ENCODE data around the gene COMTD1.
A peak's percentile ranks its signal among the peaks of the same experiment; 100 is the strongest.

Gene COMTD1

DNA sequence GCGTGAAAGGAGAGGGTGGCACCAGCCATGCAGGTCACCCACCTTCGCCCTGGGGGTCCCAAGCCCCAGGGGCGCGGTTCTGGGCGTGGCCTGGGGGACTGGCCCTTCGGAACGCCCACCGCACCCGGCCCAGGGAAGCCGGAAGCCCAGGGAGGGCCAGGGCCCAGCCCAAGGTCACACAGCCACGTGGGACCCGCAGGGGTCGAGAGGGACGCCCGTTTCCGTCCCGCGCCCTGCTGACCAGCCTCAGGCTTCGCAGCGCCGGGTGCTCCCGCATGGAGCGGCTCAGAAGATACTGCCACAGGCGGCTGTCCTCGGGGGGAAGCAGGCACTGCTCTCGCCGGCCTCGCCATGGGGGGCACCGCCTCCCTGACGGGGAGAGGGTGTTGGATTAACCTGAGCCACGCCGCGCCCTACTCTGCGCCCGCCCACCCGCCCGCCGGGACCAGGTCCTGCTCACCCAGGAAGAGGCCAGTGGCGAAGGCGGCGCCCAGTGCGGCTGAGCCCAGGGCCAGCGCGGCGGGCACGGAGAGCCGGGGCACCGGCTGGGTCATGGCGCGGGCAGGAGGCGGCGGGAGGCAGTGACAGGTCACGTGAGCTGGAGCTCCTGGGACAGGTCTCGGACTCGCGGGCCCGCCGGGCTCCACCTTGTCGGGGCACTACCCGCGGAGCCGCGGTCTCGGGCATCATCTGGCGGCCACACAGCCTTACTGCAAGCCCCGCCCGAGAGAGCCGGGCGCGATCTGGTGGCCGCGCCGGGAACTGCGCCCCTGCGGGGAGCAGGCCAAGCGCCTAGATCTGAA is at the start of gene COMTD1:
Gene COMTD1, minus strand, starts transcription at position 583 of the 803 bp plus-strand sequence. Its CDS starts 29 bp downstream, at position 554.
- peak; percentile 93 to 94 for DNase-seq (ENCODE audit: low read depth in 2 of 2)

DNA sequence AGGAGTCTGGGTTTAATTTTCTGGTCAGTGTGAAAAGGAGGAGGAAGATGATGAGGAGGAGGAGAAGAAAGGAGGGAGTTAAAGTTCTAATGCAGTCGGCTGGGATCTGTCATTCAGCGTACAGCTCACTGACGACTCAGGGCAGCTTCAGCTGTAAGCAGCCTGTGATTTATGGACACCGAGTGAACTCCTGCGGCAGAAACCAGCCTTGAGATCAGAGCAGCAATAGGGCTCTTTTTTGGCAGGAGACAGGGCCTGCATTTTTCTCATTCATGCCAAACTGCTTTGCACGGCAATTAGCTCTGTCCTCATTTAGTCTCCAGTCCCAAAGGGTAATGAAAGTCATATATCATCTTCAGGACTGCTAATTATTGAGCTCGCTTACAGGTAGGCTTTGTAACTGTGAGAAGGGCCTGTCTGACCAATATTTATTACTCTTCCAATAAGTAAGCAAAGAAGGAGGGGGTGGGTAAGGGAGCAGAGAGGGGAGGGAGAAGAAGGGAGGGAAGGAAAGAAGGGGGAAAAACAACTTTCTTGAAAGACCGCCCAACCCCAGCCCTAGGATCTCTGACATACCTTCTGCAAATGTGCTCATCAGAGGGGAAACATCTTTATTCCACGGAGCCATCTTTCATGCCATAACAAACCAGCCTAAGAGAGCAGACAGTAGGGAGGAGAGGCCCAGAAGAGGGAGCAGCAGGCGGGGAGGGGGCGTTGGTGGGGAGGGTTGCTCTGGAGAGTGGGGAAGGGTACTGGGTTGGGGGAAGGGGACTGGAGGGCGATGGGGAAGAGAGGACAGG is 48.1 kb upstream of the COMTD1 start:
- no peak for DNase-seq (ENCODE audit: low read depth in 2 of 2)

GRCh38 chr10:75283078-75283670 is 47.4 kb upstream of the COMTD1 start:
- DNase-seq (ENCODE audit: low read depth in 2 of 2), result no peak

DNA sequence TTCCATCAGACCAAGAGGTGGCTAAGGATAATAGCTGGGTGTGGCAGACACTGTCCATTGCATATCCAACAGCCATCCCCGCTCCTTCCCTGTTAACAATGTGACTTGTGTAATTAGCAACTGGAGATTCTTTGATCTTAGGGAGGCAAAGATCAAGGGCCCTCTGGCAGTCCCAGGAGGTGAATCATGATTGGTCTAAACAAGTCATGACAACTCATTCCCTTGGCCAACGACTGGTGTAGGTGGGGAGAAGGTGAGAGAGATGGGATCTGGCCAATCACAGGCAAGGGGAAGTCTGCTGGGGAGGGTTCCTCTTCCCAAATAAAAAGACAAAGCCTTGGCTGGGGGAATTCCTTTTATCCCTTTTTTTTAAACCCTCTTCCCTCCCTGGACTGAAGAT is 46.2 kb upstream of the COMTD1 start:
- DNase-seq (ENCODE audit: low read depth in 2 of 2), result no peak

DNA sequence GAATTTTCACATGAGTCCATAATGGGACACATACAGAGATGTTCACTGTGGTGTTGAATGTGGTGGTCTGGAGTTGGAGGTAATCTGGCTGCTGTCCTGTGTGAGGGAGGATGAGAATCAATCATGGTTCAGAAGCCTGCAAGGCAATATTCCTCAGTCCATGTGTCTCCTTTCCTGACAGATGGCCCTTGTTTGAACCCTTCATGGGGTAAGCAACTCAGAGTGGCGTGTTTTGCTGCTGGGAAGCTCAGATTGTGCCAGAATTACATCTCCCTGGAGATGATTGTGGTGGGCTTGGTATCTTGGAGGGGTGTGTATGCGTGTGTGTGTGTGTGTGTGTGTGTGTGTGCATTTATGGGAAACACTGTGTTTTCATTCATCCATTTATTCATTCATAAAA is 44.5 kb upstream of the COMTD1 start:
- no peak for DNase-seq (ENCODE audit: low read depth in 2 of 2)

DNA sequence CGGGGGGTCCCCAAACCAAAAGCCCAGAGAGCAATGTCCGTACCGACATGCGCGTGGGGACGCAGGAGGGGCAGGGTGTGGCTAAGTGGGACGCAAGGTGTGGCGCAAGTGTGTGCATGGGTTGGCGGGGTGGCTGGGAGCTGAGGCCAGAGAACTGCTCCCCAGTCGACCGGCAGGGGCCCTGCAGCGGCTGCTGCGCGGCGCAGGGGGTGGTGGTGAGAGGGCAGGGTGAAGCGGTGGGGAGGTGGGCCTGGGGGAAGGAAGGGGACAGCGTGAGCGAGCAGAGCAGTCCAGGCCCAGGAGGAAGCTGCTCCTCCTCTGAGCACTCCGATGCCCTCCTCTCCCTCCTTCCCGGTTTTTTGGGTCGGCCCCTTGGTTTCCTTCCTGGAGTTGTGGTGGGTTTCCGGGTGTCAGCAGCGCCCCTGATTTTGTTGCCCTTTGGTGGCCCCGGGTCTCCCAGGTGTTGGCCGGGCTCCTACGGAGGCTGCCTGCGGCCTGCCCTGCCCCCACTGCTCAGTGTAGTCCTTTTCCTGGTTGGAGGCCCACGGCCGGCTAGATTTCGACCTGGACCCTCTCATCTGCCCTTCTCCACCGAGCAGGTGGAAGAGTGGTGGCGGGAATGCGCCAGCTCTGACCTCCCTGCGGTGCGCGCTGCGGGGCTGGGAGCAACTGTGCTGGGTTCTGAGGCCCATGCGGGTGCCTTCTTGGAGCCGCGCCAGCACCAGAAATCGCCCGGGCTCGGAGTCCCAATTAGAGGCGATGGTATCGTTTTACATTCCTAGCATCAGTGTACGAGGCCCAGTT is 40.5 kb upstream of the COMTD1 start:
- DNase-seq (ENCODE audit: low read depth in 2 of 2), result no peak

- DNase-seq (ENCODE audit: low read depth in 2 of 2), result no peak
Measured at GRCh38 chr10:75272896-75273295, 37.1 kb upstream of the COMTD1 start.

DNA sequence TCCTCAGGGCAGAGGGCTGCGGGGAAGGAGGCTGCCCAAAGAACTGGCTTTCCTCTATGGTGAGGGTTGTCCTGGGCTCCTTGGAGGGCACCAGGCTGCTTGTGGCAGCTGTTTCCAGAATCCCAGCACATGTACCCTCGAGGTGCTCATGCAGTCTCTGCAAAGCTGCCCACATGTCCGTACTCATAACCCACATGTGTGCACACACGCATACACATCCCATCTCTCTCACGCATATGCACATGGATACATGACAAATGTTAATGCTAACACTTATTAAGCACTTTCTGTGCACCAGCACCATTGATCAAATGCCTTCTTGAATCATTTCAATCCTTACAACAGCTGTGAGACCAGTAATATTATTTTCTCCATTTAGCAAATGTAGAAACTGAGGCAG is 36.3 kb upstream of the COMTD1 start:
- no peak for DNase-seq (ENCODE audit: low read depth in 2 of 2)

DNA sequence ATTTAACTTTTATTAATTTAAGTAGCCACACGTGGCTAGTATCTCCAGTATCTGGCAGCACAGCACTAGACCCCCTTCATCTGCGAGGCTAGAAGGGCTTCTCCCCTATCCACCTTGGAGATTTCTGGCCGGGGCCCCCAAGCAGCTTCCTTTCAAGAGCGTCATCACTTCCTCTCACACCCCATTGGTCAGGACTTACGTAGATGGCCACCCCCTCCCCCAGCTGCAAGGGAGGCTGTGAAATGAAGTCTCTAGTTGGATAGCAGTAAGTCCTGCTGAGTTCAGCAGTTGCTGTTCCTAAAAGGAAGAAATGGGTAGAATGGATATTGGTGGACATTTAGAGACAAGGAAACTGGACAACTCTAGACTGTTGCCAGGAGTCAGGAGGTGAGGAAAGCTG is 33.8 kb upstream of the COMTD1 start:
- no peak for DNase-seq (ENCODE audit: low read depth in 2 of 2)

- DNase-seq (ENCODE audit: low read depth in 2 of 2), result no peak
Measured at GRCh38 chr10:75266945-75267344, 31.2 kb upstream of the COMTD1 start.

- DNase-seq (ENCODE audit: low read depth in 2 of 2), result no peak
Measured at GRCh38 chr10:75265856-75266255, 30.1 kb upstream of the COMTD1 start.

- DNase-seq (ENCODE audit: low read depth in 2 of 2), result no peak
Measured at GRCh38 chr10:75263806-75264205, 28.0 kb upstream of the COMTD1 start.

DNA sequence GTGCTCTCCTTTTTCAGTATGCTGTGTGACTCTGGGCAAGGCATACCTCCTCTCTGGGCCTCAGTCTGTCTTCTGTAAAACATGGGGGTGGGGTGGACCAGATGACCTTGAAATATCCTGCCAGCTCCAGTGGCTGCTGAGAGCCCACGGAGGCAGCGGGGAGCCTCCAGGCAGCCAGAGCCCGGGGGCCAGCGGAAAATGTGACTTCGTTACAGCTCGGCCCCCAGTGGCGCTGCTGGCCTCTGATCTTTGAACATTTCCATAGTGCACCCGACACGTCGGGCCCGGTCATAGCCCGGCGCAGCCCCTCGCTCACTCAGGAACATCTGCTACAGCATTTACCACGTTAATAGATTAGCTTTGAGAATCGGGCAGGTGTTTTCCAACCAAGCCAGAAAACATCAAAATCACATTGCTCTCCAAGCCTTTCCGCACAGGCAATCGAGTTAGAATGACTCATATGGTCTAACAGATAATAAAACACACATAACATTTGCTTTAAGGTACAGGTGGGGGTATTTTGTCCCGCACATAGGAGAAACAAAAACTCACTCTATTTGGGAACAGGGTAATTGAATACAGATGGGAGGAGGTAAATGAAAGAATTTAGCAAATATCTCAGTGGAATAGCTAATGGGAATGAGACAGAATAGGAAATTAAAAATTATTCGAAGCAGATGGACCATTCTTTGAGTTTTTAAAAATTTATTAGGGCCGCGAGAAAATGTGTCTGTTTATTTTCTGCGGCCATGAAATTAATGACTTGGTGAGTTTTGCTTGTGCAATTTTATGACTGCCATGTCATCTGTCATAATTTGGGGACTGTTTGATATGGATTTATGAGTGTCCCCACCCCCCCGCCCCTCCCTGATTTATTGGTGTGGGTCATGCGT is 26.3 kb upstream of the COMTD1 start:
- no peak for DNase-seq (ENCODE audit: low read depth in 2 of 2)

GRCh38 chr10:75260990-75261389 is 25.2 kb upstream of the COMTD1 start:
- no peak for DNase-seq (ENCODE audit: low read depth in 2 of 2)

DNA sequence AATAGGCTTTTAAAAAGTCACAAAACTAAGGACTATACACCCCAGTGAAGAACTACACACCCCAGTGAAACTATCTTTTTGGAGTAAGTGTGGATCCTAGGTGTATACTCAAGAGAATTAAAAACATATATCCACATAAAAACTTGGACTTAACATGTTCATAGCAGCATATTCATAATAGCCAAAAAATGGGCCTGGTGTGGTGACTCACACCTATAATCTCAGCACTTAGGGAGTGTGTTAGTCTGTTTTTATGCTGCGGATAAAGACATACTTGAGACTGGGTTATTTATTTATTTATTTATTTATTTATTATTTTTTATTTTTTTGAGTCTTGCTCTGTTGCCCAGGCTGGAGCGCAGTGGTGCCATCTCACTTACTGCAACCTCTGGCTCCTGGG is 19.0 kb upstream of the COMTD1 start:
- no peak for DNase-seq (ENCODE audit: low read depth in 2 of 2)

DNA sequence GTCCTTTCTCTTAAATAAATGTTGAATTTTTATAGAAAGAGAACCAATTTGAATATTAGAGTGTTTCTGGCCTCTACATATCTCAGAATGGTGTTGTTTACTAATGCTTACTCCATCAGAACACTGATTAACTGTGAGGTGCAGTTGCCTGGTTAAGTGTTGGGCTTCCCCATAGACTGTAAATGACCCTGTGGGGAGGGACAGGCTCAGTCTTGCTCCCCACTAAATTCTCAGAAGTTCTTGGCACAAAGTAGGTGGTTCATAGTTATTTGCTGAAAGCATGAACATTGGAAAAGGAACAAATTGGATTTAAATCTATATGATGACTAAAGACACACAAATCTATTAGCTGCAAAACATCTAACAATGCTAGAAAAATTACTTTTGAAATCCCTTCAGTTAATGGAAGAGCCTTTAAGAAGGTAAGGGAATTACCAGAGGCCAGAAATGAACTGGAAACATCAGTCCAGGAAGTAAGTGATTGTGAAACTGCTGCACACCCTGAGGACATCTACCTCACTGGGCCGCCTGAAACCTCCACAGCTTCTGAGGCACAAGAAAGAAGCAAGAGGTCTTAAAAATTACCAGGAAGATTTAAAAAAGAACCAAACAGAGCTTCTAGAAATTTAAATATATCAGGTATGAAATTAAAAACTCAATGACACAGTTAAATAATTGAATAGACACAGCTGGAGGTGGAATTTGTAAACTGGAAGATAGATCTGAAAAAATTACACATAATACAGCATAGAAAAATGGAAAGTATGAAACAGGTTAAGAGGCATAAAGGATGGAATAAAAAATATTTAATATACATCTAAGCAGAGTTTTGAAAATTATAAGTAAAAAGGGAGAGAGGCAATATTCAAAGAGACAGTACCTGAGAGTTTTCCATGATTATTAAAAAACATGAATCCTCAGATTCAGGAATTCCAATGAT is 17.8 kb upstream of the COMTD1 start:
- DNase-seq (ENCODE audit: low read depth in 2 of 2), result no peak

GRCh38 chr10:75250934-75251333 is 15.2 kb upstream of the COMTD1 start:
- no peak for DNase-seq (ENCODE audit: low read depth in 2 of 2)

DNA sequence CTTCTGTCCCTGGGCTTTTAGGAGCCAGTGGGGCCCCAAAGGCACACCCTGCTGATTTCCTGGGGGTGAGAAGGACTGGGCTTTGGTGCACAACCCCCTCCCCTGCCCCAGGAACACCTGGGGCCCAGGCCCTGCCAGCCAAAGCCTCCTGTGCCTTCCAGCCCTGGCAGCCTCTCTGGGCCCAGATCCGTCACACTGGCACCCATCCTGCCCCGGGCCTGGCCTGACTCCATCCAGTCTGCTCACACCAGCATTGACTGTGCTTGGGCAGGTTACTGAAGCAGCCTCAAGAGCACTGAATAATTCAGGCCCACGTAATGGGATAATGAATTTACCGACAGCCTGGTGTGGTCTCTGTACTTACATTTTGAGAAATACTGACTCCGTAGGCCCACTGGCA is 12.0 kb upstream of the COMTD1 start:
- no peak for DNase-seq (ENCODE audit: low read depth in 2 of 2)

DNA sequence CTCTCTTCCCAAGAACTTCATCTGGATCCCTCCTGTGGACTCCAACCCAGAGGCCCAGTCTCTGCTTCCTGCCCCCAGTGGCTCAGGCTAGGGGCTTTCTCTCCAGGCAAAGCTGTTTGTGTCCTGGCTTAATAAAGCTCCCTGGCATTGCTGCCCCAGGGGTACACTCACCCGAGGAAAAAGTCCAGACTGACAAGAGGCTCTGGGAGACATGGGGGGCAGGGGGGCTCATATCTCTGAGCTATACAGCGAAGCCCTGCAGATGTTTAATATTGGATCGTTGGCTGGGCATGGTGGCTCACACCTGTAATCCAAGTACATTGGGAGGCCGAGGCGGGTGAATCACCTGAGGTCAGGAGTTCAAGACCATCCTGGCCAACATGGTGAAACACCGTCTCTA is 10.7 kb upstream of the COMTD1 start:
- no peak for DNase-seq (ENCODE audit: low read depth in 2 of 2)
